Activated naive CD4-positive, alpha-beta T cell treated with anti-CD3 and anti-CD28 coated beads, Interleukin-2, amount 50 U/mL, for 16 hours (primary cell): ENCODE data around the gene JPH2.

Experiments used
- DNase-seq: peaks from one replicate; pipeline ENCODE4 v3.0.0-alpha.2; 2020

The JPH2 gene

GRCh38 chr20:44186674-44187053 is 324 bp downstream of the JPH2 start:
- DNase-seq = no peak

- no peak for DNase-seq
Observed at GRCh38 chr20:44186201-44186600, 787 bp downstream of the JPH2 start.

DNA sequence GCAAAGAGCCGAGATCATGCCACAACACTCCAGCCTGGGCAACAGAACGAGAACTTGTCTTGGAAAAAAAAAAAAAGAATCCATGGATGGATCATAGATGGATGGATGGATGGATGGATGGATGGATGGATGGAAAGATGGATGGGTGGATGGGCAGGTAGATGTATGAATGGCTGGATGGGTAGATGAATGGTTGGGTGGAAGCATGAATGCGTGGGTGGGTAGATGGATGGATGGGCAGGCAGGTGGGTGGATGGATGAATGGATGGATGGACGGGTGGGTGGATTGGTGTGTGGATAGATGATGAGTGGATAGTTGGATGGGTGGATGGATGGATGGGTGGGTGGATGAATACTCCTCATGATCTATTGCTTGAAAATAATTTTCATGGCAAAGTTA is 1.4 kb downstream of the JPH2 start:
- DNase-seq = no peak

- DNase-seq = no peak
Observed at GRCh38 chr20:44183282-44183681, 3.7 kb downstream of the JPH2 start.

DNA sequence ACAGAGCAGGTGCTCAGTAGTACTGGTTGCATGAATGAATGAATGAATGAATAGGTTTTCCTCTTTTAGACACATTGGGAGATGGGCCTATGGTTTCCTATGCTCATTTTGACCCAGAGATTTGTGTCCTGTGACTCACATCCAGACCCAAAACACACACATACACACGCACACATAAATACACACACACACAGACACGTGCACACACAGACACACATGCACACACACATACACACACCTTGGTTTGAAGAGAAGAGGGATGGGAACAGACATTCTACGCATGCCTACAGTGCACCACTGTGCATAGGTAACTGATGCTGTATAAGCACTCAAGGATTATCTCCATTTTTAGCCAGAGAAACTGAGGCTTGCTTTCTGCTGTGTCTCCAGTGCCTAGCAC is 4.1 kb downstream of the JPH2 start:
- no peak for DNase-seq

DNA sequence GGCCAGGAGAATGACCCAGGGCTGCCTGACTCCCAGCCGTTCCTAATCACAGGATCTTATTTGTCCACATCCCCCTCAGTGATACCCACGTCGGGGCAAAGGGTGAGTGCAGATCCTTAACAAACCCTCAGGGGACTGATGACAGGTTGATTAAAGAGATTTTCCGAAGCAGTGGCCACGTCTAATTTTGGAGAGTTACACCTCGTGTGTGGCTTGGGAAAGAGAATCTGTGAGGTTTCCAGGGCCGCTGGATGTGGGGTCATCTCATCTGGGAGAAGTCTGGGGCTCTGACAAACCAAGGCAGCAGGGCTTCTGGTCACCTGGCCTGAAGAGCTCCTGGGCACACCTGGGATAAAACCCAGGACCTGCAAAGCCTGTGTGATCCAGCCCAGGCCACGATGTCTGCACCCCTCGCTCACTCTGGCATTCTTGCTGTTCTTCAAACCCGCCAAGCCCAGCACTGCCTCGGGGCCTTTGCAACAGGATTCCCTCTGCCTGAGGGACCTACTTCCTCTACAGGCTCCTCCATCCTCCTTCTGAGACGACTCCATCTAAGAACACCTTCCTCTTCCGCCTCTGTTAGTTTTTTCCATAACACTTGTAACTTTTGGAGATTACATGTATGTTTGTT is 4.7 kb downstream of the JPH2 start:
- no peak for DNase-seq

DNA sequence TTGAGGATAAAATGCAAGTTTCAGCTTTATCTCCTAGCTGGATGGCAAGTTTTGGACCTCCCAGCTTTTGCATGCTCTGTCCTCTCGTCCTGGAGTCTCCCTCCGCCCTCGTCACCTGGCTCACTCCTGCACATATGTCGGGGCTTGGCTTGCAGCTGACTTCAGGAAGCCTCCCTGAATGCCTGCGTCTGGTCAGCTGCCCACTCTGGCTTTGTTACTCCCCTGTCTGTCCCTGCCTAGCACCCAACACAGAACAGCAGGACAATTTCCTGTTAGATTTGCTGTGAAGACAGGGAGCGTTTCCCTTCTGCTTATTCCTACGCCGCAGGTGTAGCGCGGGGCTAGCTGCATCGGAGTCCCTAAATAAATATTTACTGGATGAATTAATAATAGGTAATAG is 5.4 kb downstream of the JPH2 start:
- DNase-seq = no peak

DNA sequence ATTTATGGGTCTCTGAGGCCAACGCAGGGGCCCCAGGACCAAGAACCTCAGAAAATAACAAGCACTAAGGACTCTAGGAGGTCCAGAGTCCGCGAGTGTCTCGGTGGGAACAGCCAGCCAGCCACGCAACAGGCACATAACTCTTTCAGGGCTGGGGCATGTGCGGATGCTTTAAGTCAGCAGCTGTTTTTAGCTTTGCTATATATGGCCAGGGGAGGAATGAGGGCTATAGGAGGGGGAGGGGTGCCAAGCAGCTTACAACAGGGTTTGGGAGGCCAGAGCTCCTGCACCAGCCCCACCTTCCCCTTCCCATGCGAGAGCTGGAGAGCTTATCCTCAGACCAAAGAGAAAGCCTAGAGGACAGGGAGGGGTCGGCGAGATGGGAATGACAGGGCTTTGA is 6.2 kb downstream of the JPH2 start:
- DNase-seq = no peak

GRCh38 chr20:44176833-44177534 is 10.0 kb downstream of the JPH2 start:
- no peak for DNase-seq

GRCh38 chr20:44174996-44175765 is 11.8 kb downstream of the JPH2 start:
- no peak for DNase-seq

- no peak for DNase-seq
Observed at GRCh38 chr20:44173846-44174245, 13.1 kb downstream of the JPH2 start.

DNA sequence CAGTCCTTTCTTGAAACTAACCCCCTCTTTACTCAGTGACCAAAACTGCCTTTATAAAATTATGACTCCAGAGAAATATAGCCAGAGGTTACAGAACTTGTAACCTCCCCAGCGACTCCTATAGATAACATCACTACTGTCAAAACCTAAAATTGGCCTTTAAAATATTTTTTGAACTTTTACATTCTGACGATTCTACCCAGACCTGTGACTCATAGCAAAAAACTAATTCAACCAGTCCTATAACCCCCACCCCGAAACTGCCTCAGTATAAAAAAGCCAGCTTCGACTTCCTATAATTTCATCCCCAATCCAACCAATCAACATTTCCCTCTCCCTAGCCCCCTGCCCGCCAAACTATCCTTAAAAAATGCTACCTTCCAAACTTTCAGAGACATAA is 13.9 kb downstream of the JPH2 start:
- DNase-seq = no peak

DNA sequence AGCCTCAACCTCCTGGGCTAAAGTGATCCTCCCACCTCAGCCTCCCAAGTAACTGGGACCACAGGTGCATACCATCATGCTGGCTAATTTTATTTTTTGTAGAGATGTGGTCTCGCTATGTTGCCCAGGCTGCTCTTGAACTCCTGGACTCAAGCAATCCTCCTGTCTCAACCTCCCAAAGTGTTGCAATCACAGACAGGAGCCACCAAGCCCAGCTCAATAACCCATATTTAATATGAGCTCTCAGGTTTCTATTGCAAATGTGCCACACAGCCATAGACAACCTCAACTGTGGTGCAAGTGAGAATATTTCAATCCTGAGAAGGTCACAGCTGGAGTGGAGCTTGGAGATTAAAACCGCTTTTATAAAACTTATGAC is 14.4 kb downstream of the JPH2 start:
- no peak for DNase-seq

GRCh38 chr20:44171775-44172571 is 15.0 kb downstream of the JPH2 start:
- DNase-seq = no peak

GRCh38 chr20:44170816-44171410 is 16.1 kb downstream of the JPH2 start:
- DNase-seq = no peak

DNA sequence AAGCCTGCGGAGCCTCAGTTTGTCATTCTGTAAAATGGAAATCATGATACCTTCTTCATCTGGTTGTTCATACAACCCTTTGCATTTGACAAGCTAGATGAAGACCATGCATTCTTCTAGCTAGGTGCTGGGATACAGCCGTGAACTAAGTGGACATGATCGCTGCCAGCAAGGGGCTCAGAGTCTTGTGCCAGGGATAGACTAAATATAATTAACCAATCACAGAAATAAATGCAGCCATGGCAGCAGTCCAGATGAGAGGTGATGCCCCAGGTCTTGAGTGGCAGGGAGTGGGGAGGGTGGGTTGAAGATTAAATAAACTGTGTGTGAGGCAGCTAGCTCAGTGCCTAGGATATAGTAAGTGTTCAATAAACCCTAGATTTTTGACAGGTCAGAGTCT is 19.3 kb downstream of the JPH2 start:
- DNase-seq = no peak

GRCh38 chr20:44166477-44166876 is 20.5 kb downstream of the JPH2 start:
- DNase-seq = no peak

GRCh38 chr20:44166008-44166407 is 21.0 kb downstream of the JPH2 start:
- DNase-seq = no peak

DNA sequence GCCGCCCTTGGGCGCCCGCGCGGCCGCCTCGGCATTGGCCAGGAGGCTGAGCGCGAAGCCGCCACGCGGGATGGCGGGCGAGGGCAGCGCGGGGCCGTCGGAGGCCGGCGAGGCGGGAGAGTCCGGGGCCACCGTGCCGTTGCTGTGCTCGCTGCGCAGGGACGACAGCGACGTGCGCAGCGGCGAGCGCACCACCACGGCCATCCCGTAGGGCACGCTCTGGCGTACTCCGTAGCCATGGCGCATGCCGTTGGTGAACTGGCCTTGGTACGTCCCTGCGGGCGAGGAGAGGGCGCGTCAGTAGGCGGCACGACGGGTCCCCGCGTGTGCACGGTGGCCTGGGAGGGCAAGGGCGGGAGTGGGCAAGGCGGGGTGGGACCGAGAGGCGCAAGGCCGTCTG is 26.9 kb downstream of the JPH2 start:
- DNase-seq = no peak

- no peak for DNase-seq
Observed at GRCh38 chr20:44159711-44160110, 27.3 kb downstream of the JPH2 start.

DNA sequence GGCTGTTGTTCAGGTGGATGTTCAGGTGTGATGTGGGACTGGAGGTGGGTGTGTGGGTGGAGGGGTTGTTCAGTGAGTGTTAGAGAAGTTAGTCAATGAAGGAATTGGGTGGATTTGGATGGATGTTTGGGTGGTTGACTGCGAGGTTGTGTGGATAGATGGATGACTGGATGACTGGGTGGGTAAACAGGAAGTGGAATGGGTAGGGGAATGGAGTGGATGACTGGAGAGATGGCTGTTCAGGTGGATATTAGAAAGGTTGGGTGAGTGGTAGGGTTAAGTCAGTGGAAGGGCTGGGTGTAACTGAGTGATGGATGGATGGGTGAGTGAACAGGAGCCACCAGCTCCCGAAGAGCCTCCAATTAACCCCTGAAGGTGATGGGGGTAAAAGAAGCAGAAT is 27.9 kb downstream of the JPH2 start:
- DNase-seq = no peak

DNA sequence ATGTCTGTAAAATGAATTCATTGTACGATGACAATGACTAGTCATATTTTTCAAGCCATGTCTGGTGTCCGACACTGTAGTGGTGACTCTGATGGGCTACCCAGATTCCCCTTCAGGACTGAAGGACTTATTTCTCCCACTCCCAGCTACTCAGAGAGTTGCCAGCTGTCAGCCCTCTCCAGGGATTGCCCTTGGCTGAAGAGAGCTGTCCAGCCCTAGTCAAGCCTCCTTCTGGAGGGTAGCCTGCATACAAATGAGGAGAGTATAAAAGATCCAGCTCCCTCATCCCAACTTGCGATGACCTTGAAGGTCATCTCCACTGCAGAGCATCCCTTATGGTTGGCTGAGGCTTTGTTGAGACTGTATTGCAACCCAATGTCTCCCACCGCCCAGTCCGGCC is 29.9 kb downstream of the JPH2 start:
- DNase-seq = no peak

DNA sequence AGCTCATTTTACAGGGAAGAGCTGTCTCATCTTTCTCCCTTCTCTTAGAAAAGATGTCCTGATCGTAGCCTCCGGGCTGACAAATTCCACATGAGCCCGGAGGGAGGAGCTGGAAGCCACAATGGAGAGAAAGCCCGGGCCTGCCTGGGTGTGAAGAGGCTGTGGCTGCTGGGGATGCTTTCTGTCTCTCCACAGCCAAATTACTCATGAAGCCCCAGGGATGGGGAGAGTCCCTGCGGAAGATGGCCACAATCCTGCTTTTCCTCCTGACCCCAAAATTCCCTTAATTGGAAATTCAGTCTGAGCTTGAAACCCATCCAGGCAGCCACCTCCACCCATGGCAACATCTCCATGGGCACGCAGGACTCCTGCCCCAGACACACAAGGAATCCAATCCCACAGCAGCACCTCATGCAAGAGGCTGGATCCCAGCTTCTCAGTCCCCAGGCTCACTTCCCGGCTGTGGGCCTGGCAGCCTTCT is 32.4 kb downstream of the JPH2 start:
- no peak for DNase-seq
